ENCODE measurements around the gene VILL.

Gene VILL

GRCh38 chr3:38036906-38037305, 46.3 kb downstream of the VILL start:
- H4K20me1 ChIP-seq (ENCODE audit: insufficient read depth, low read length): no peaks in the 10 kb centered on the region
- no peak overlapping the region for H3K9ac ChIP-seq (ENCODE audit: low read length)
- no peaks in the 10 kb centered on the region for H3K79me2 ChIP-seq (ENCODE audit: low read length)
- no peaks in the 10 kb centered on the region for H3K4me1 ChIP-seq (ENCODE audit: low read length)
- no peaks in the 10 kb centered on the region for H3K36me3 ChIP-seq (replicated peaks; ENCODE audit: low read depth, low read length)
- no peak overlapping the region for H3K4me2 ChIP-seq (ENCODE audit: low read length)
- no peak overlapping the region for H3K27ac ChIP-seq (ENCODE audit: low read length)
- TF ChIP-seq CTCF (IDR thresholded peaks at IDR 0.05; ENCODE audit: low read depth, low read length): no peak
- no peak for TF ChIP-seq EZH2phosphoT487 (IDR thresholded peaks at IDR 0.05; ENCODE audit: low read depth)
- no peaks in the 10 kb centered on the region for H3K27me3 ChIP-seq (ENCODE audit: low read depth, low read length)
- no peaks in the 10 kb centered on the region for H3K9me3 ChIP-seq (ENCODE audit: insufficient read depth, low read length)
- H3K4me3 ChIP-seq (ENCODE audit: low read length): no peak overlapping the region
- H2AFZ ChIP-seq (ENCODE audit: low read depth, low read length): no peak overlapping the region

DNA sequence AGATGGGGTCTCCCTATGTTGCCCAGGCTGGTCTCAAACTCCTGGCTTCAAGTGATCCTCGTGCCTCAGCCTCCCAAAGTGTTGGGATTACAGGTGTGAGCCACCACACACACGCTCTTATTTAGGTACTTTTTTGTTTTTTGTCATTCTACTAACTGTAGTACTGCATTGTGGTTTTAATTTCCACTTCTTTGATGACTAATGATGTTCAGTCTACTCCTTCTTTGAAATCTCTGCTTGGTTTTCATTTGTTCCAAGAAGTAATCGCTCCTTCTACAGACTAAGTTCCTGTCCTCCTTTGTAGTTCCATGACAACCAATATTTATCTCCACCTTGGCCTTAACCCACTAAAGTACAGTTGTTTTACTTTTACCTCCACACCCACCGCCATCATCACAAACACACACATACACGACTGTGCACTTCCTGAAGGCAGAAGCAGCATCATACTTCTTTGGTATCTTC, 47.9 kb downstream of the VILL start:
- Histone ChIP-seq H2AFZ (ENCODE audit: low read depth, low read length) (no peak overlapping the region), H3K4me1 (ENCODE audit: low read length) (no peaks in the 10 kb centered on the region), H4K20me1 (ENCODE audit: insufficient read depth, low read length) (no peaks in the 10 kb centered on the region), H3K36me3 (replicated peaks; ENCODE audit: low read depth, low read length) (no peaks in the 10 kb centered on the region), H3K4me3 (ENCODE audit: low read length) (no peak overlapping the region), H3K79me2 (ENCODE audit: low read length) (no peaks in the 10 kb centered on the region), H3K27ac (ENCODE audit: low read length) (no peak overlapping the region), H3K9me3 (ENCODE audit: insufficient read depth, low read length) (no peaks in the 10 kb centered on the region), H3K27me3 (ENCODE audit: low read depth, low read length) (no peaks in the 10 kb centered on the region), H3K9ac (ENCODE audit: low read length) (no peak overlapping the region), H3K4me2 (ENCODE audit: low read length) (no peak overlapping the region)
- TF ChIP-seq CTCF (IDR thresholded peaks at IDR 0.05; ENCODE audit: low read depth, low read length): no peak
- no peak for TF ChIP-seq EZH2phosphoT487 (IDR thresholded peaks at IDR 0.05; ENCODE audit: low read depth)

GRCh38 chr3:38039101-38039898, 48.7 kb downstream of the VILL start, which contains the start of gene DLEC1:
TSS of gene DLEC1 (plus strand) at chr3:38039208. CDS start at chr3:38039226, 18 bp downstream.
- no peak within 1 kb of the TSS for H2AFZ ChIP-seq (ENCODE audit: low read depth, low read length)
- H3K79me2 ChIP-seq (ENCODE audit: low read length): no peaks in the 10 kb centered on the region
- H3K4me1 ChIP-seq (ENCODE audit: low read length): no peaks in the 10 kb centered on the region
- H3K4me2 ChIP-seq (ENCODE audit: low read length): no peak within 1 kb of the TSS
- H3K9ac ChIP-seq (ENCODE audit: low read length): no peak within 1 kb of the TSS
- H3K4me3 ChIP-seq (ENCODE audit: low read length): no peak within 1 kb of the TSS
- no peaks in the 10 kb centered on the region for H3K9me3 ChIP-seq (ENCODE audit: insufficient read depth, low read length)
- TF ChIP-seq EZH2phosphoT487 (IDR thresholded peaks at IDR 0.05; ENCODE audit: low read depth) (no peak), CTCF (IDR thresholded peaks at IDR 0.05; ENCODE audit: low read depth, low read length) (no peak)
- no peaks in the 10 kb centered on the region for H3K36me3 ChIP-seq (replicated peaks; ENCODE audit: low read depth, low read length)
- H4K20me1 ChIP-seq (ENCODE audit: insufficient read depth, low read length): no peaks in the 10 kb centered on the region
- H3K27ac ChIP-seq (ENCODE audit: low read length): no peak within 1 kb of the TSS
- no peaks in the 10 kb centered on the region for H3K27me3 ChIP-seq (ENCODE audit: low read depth, low read length)

- H3K27me3 ChIP-seq (ENCODE audit: low read depth, low read length): peaks cover 4% of the 10 kb centered on the region; the same call in 1 of the 2 replicates
- no peaks in the 10 kb centered on the region for H3K36me3 ChIP-seq (replicated peaks; ENCODE audit: low read depth, low read length)
- no peaks in the 10 kb centered on the region for H4K20me1 ChIP-seq (ENCODE audit: insufficient read depth, low read length)
- no peak overlapping the region for H2AFZ ChIP-seq (ENCODE audit: low read depth, low read length)
- no peaks in the 10 kb centered on the region for H3K4me1 ChIP-seq (ENCODE audit: low read length)
- TF ChIP-seq CTCF (IDR thresholded peaks at IDR 0.05; ENCODE audit: low read depth, low read length): no peak
- no peak for TF ChIP-seq EZH2phosphoT487 (IDR thresholded peaks at IDR 0.05; ENCODE audit: low read depth)
- no peak overlapping the region for H3K4me3 ChIP-seq (ENCODE audit: low read length)
- no peaks in the 10 kb centered on the region for H3K9me3 ChIP-seq (ENCODE audit: insufficient read depth, low read length)
- H3K4me2 ChIP-seq (ENCODE audit: low read length): no peak overlapping the region
- H3K9ac ChIP-seq (ENCODE audit: low read length): no peak overlapping the region
- H3K27ac ChIP-seq (ENCODE audit: low read length): no peak overlapping the region
- no peaks in the 10 kb centered on the region for H3K79me2 ChIP-seq (ENCODE audit: low read length)
Observed at GRCh38 chr3:38039899-38040261, 49.3 kb downstream of the VILL start.

Data from OCI-LY3 (cell line).